Neural progenitor cell (in vitro differentiated cells): ENCODE results near the gene CCDC14. TPM values are rescaled to one million over a fixed set of nuclear protein-coding genes. Genes with fewer than 3 reads are reported as not detected.

Experiments
- DNase-seq: peaks from one replicate; pipeline ENCODE4 v3.0.0-alpha.2; 2016; ENCODE audit warnings: low spot score
- H2AFZ ChIP-seq: fragments of 200-600 bp; sonication (generic); replicated peaks from 2 replicates; pipeline ENCODE4 v1.6.1; 2016; ENCODE audit warnings: antibody characterized with exemption
- H3F3A ChIP-seq: fragments of 200-600 bp; sonication (generic); 2 replicates; pipeline ENCODE4 v1.6.1; 2016; ENCODE audit warnings: antibody characterized with exemption, low read depth
- H3K27ac ChIP-seq: fragments of 200-600 bp; sonication (generic); 2 replicates; pipeline ENCODE4 v1.5.1; 2016; ENCODE audit warnings: mild to moderate bottlenecking
- H3K27me3 ChIP-seq: fragments of 200-600 bp; sonication (generic); 2 replicates; pipeline ENCODE4 v1.6.1; 2016; ENCODE audit warnings: mild to moderate bottlenecking, moderate library complexity
- H3K36me3 ChIP-seq: fragments of 200-600 bp; sonication (generic); 2 replicates; pipeline ENCODE4 v1.5.1; 2016
- H3K4me1 ChIP-seq: fragments of 200-600 bp; sonication (generic); 2 replicates; pipeline ENCODE4 v1.6.1; 2016; ENCODE audit warnings: mixed run types
- H3K4me2 ChIP-seq: fragments of 200-600 bp; sonication (generic); 2 replicates; pipeline ENCODE4 v1.6.1; 2016
- H3K4me3 ChIP-seq: fragments of 200-600 bp; sonication (generic); 2 replicates; pipeline ENCODE4 v1.5.1; 2016
- H3K79me2 ChIP-seq: fragments of 200-600 bp; sonication (generic); 2 replicates; pipeline ENCODE4 v1.6.1; 2016; ENCODE audit warnings: low read depth
- H3K9ac ChIP-seq: fragments of 200-600 bp; sonication (generic); 2 replicates; pipeline ENCODE4 v1.6.1; 2016
- H3K9me3 ChIP-seq: fragments of 200-600 bp; sonication (generic); 2 replicates; pipeline ENCODE4 v1.5.1; 2016; ENCODE audit warnings: low read depth
- H4K20me1 ChIP-seq: fragments of 200-600 bp; sonication (generic); 2 replicates; pipeline ENCODE4 v1.6.1; 2016; ENCODE audit warnings: low read depth
- H3K27ac Mint-ChIP-seq: 3 replicates; pipeline ENCODE4 v1.8.0; 2021; ENCODE audit warnings: mixed read lengths
- H3K27me3 Mint-ChIP-seq: 2 replicates; pipeline ENCODE4 v1.8.0; 2022; ENCODE audit warnings: low read depth, mild to moderate bottlenecking, inconsistent platforms, moderate library complexity, mixed read lengths; ENCODE audit not compliant: insufficient read depth
- H3K36me3 Mint-ChIP-seq: 3 replicates; pipeline ENCODE4 v1.8.0; 2021; ENCODE audit warnings: mixed read lengths
- H3K4me1 Mint-ChIP-seq: 3 replicates; pipeline ENCODE4 v1.8.0; 2021; ENCODE audit warnings: mixed read lengths
- H3K4me3 Mint-ChIP-seq: 3 replicates; pipeline ENCODE4 v1.8.0; 2021; ENCODE audit warnings: mild to moderate bottlenecking, moderate library complexity, mixed read lengths
- H3K9me3 Mint-ChIP-seq: 3 replicates; pipeline ENCODE4 v1.8.0; 2020; ENCODE audit warnings: mixed read lengths
- CTCF ChIP-seq: fragments of 200-600 bp; sonication (generic); IDR thresholded peaks from 2 replicates; pipeline ENCODE4 v1.5.1; 2017; ENCODE audit warnings: antibody characterized with exemption, mild to moderate bottlenecking
- EZH2 ChIP-seq: fragments of 200-600 bp; sonication (generic); IDR thresholded peaks from 2 replicates; pipeline ENCODE4 v1.6.1; 2017; ENCODE audit warnings: antibody characterized with exemption, mild to moderate bottlenecking, moderate library complexity
- EZH2phosphoT487 ChIP-seq: fragments of 200-600 bp; sonication (generic); IDR thresholded peaks from 2 replicates; pipeline ENCODE4 v1.6.1; 2017; ENCODE audit warnings: antibody characterized with exemption
- total RNA-seq: library from RNA; depleted of rRNA; stranded (reverse); fragments of >200 nt; gene quantifications from 2 replicates; pipeline ENCODE4 v1.2.3, GENCODE V29; 2015; ENCODE audit warnings: low replicate concordance

The CCDC14 gene
- total RNA-seq, 1 donor from 2014 or later: 250 TPM

- no peak for DNase-seq
- peaks cover 22% of the 10 kb centered on the region for H3K36me3 ChIP-seq
- no peak overlapping the region for H3K4me3 Mint-ChIP-seq
- no peak overlapping the region for H3K9ac ChIP-seq
- no peak overlapping the region for H3K27ac ChIP-seq
- no peak overlapping the region for H3K4me2 ChIP-seq
- peaks cover 7% of the 10 kb centered on the region for H3F3A ChIP-seq
- H2AFZ ChIP-seq: no peak overlapping the region
- TF ChIP-seq CTCF (no peak), EZH2 (no peak), EZH2phosphoT487 (no peak)
- no peaks in the 10 kb centered on the region for H3K4me1 Mint-ChIP-seq
- H3K9me3 Mint-ChIP-seq: no peaks in the 10 kb centered on the region
- H3K27me3 Mint-ChIP-seq: no peaks in the 10 kb centered on the region
- no peak overlapping the region for H3K4me3 ChIP-seq
- no peaks in the 10 kb centered on the region for H3K79me2 ChIP-seq
- no peaks in the 10 kb centered on the region for H3K27me3 ChIP-seq
- H3K27ac Mint-ChIP-seq: no peak overlapping the region
- no peaks in the 10 kb centered on the region for H3K4me1 ChIP-seq
- peaks cover 38% of the 10 kb centered on the region for H3K36me3 Mint-ChIP-seq
- no peaks in the 10 kb centered on the region for H3K9me3 ChIP-seq
- peaks cover 6% of the 10 kb centered on the region for H4K20me1 ChIP-seq
Observed at GRCh38 chr3:123947482-123947881, 13.5 kb downstream of the CCDC14 start.

- no peaks in the 10 kb centered on the region for H4K20me1 ChIP-seq
- H3K36me3 Mint-ChIP-seq: peaks cover 31% of the 10 kb centered on the region
- H3K9me3 ChIP-seq: no peaks in the 10 kb centered on the region
- H3K9ac ChIP-seq: no peak overlapping the region
- H3K27ac ChIP-seq: no peak overlapping the region
- TF ChIP-seq CTCF: no peak
- TF ChIP-seq EZH2: no peak
- no peak for TF ChIP-seq EZH2phosphoT487
- DNase-seq: no peak
- H3K4me3 Mint-ChIP-seq: no peak overlapping the region
- H2AFZ ChIP-seq: no peak overlapping the region
- peaks cover 5% of the 10 kb centered on the region for H3F3A ChIP-seq
- H3K27me3 Mint-ChIP-seq: no peaks in the 10 kb centered on the region
- no peaks in the 10 kb centered on the region for H3K4me1 ChIP-seq
- no peaks in the 10 kb centered on the region for H3K9me3 Mint-ChIP-seq
- no peaks in the 10 kb centered on the region for H3K79me2 ChIP-seq
- no peak overlapping the region for H3K4me2 ChIP-seq
- no peak overlapping the region for H3K27ac Mint-ChIP-seq
- H3K4me1 Mint-ChIP-seq: peaks cover 5% of the 10 kb centered on the region
- H3K27me3 ChIP-seq: no peaks in the 10 kb centered on the region
- H3K4me3 ChIP-seq: no peak overlapping the region
- H3K36me3 ChIP-seq: peaks cover 27% of the 10 kb centered on the region
Observed at GRCh38 chr3:123941542-123941941, 19.5 kb downstream of the CCDC14 start.

- Mint-ChIP-seq H3K27me3 (no peaks in the 10 kb centered on the region), H3K36me3 (peaks cover 28% of the 10 kb centered on the region), H3K9me3 (no peaks in the 10 kb centered on the region), H3K4me3 (no peak overlapping the region), H3K27ac (no peak overlapping the region), H3K4me1 (peaks cover 5% of the 10 kb centered on the region)
- Histone ChIP-seq H3K4me2 (no peak overlapping the region), H3K79me2 (no peaks in the 10 kb centered on the region), H3K36me3 (peaks cover 24% of the 10 kb centered on the region), H3K27ac (no peak overlapping the region), H3K4me3 (no peak overlapping the region), H2AFZ (no peak overlapping the region), H3K9me3 (no peaks in the 10 kb centered on the region), H3K4me1 (no peaks in the 10 kb centered on the region), H4K20me1 (no peaks in the 10 kb centered on the region), H3K9ac (no peak overlapping the region), H3F3A (peaks cover 5% of the 10 kb centered on the region), H3K27me3 (no peaks in the 10 kb centered on the region)
- TF ChIP-seq CTCF (no peak), EZH2 (no peak), EZH2phosphoT487 (no peak)
- no peak for DNase-seq
Observed at GRCh38 chr3:123941121-123941520, 19.9 kb downstream of the CCDC14 start.
